BJ (cell line): ENCODE data around the gene GNG12. TPM values are rescaled to one million over a fixed set of nuclear protein-coding genes. Genes with fewer than 3 reads are reported as not detected.

Source experiments
- CTCF ChIA-PET: fragments of 350-600 bp; formaldehyde crosslinking; extraction: SDS; loops from one replicate; lab custom pipeline; 2021; ENCODE audit warnings: antibody characterized with exemption, inconsistent platforms; lab: Yijun Ruan, JAX
- POLR2A ChIA-PET: fragments of 300-600 bp; sonication (Branson Sonifier 250); formaldehyde crosslinking; extraction: SDS; loops from one replicate; lab custom pipeline; 2021; ENCODE audit warnings: antibody characterized with exemption; lab: Charles Lee
- DNase-seq: peaks from one replicate; pipeline ENCODE4 v3.0.0-alpha.2; 2011; ENCODE audit warnings: low read depth
- H3K27me3 ChIP-seq: 2 replicates; pipeline ENCODE4 v1.6.0; 2011; ENCODE audit warnings: low read length; ENCODE audit not compliant: control insufficient read depth, insufficient read depth
- H3K36me3 ChIP-seq: 2 replicates; pipeline ENCODE4 v1.5.1; 2011; ENCODE audit warnings: low read length; ENCODE audit not compliant: control insufficient read depth, insufficient read depth
- H3K4me3 ChIP-seq: 2 replicates; pipeline ENCODE4 v1.5.1; 2011; ENCODE audit warnings: low read depth, mild to moderate bottlenecking, control low read depth, low read length
- CTCF ChIP-seq: IDR thresholded peaks from 2 replicates; pipeline ENCODE4 v1.5.1; 2011; ENCODE audit warnings: low read depth, mild to moderate bottlenecking, control low read depth, inconsistent platforms, low read length, moderate library complexity; ENCODE audit not compliant: insufficient read depth
- polyA plus RNA-seq: library from polyadenylated mRNA; depleted of rRNA; stranded (reverse); fragments of >200 nt; gene quantifications from 2 replicates; pipeline ENCODE4 v1.2.3, GENCODE V29; 2011

The GNG12 gene
- polyA plus RNA-seq, 1 experiment: 99.6 TPM

GRCh38 chr1:67752306-67752705 is 81.0 kb downstream of the GNG12 start:
- Histone ChIP-seq H3K4me3 (no peak overlapping the region), H3K36me3 (peaks cover 1% of the 10 kb centered on the region; the same call in 1 of the 2 replicates), H3K27me3 (no peaks in the 10 kb centered on the region)
- DNase-seq: no peak
- TF ChIP-seq CTCF: no peak
- POLR2A ChIA-PET: interaction anchor here (0.6 kb wide), 1 partner anchor 13 kb away, joined by 10 read pairs; no protein-coding TSS in a partner anchor
- CTCF ChIA-PET: interaction anchor here (1.5 to 4.0 kb wide), 3 partner anchors 8 to 217 kb away, joined by 7 to 20 read pairs (median 8); no protein-coding TSS in a partner anchor

GRCh38 chr1:67750691-67751054 is 82.6 kb downstream of the GNG12 start:
- no peak for TF ChIP-seq CTCF
- DNase-seq: no peak
- Histone ChIP-seq H3K36me3 (peaks cover 1% of the 10 kb centered on the region; the same call in 1 of the 2 replicates), H3K27me3 (no peaks in the 10 kb centered on the region), H3K4me3 (no peak overlapping the region)
- ChIA-PET POLR2A (no interaction called here), CTCF (interaction anchor here (0.5 to 4.0 kb wide), 3 partner anchors 10 to 216 kb away, joined by 3 to 20 read pairs (median 8); no protein-coding TSS in a partner anchor)

GRCh38 chr1:67749844-67750690 is 83.2 kb downstream of the GNG12 start:
- peak overlapping the region; percentile 1; the same call in 1 of the 2 replicates for H3K4me3 ChIP-seq
- no peak for TF ChIP-seq CTCF
- DNase-seq: no peak
- H3K36me3 ChIP-seq: peaks cover 1% of the 10 kb centered on the region; the same call in 1 of the 2 replicates
- H3K27me3 ChIP-seq: no peaks in the 10 kb centered on the region
- CTCF ChIA-PET: interaction anchor here (0.7 to 4.0 kb wide), 3 partner anchors 10 to 215 kb away, joined by 4 to 20 read pairs (median 8); no protein-coding TSS in a partner anchor
- POLR2A ChIA-PET: interaction anchor here (0.7 kb wide), 1 partner anchor 29 kb away, joined by 3 read pairs; no protein-coding TSS in a partner anchor

GRCh38 chr1:67749263-67749843 is 83.9 kb downstream of the GNG12 start:
- POLR2A ChIA-PET: interaction anchor here (0.7 kb wide), 1 partner anchor 28 kb away, joined by 3 read pairs; no protein-coding TSS in a partner anchor
- TF ChIP-seq CTCF: no peak
- H3K27me3 ChIP-seq: no peaks in the 10 kb centered on the region
- peaks cover 1% of the 10 kb centered on the region; the same call in 1 of the 2 replicates for H3K36me3 ChIP-seq
- CTCF ChIA-PET: interaction anchor here (0.7 to 4.0 kb wide), 3 partner anchors 11 to 214 kb away, joined by 4 to 20 read pairs (median 8); no protein-coding TSS in a partner anchor
- H3K4me3 ChIP-seq: no peak overlapping the region
- no peak for DNase-seq

- POLR2A ChIA-PET: no interaction called here
- H3K4me3 ChIP-seq: no peak overlapping the region
- no peaks in the 10 kb centered on the region for H3K36me3 ChIP-seq
- CTCF ChIA-PET: no interaction called here
- DNase-seq: no peak
- TF ChIP-seq CTCF: no peak
- H3K27me3 ChIP-seq: no peaks in the 10 kb centered on the region
Measured at GRCh38 chr1:67748630-67749029, 84.6 kb downstream of the GNG12 start.
